HG03521 (cell line): ENCODE results near the gene CMKLR1.
A peak's percentile ranks its signal among the peaks of the same experiment; 100 is the strongest.

Experiments
- ATAC-seq: cut with Tn5 transposase; IDR thresholded peaks from one replicate; pipeline ENCODE4 v1.9.1; 2021; ENCODE audit warnings: mild to moderate bottlenecking, moderate library complexity; ENCODE audit not compliant: unreplicated experiment

Gene CMKLR1

DNA sequence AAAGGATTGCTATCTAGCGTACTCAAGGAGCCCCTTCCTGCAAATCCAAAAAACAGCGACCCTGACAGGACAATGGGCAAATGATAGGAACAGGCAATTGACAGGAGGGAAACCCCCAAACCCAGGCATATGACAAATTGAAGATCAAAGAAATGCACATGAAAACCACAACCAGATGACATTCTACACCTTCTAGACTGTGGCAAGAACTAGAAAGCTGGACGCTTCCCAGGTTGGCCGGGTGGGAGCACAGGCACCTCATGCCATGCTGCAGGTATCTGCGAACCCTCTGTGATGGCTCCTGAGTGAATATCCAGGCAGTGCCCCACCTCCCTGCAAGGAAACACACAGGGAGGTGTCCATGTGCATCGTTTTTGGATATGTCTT, 37.1 kb downstream of the CMKLR1 start:
- ATAC-seq: no peak

DNA sequence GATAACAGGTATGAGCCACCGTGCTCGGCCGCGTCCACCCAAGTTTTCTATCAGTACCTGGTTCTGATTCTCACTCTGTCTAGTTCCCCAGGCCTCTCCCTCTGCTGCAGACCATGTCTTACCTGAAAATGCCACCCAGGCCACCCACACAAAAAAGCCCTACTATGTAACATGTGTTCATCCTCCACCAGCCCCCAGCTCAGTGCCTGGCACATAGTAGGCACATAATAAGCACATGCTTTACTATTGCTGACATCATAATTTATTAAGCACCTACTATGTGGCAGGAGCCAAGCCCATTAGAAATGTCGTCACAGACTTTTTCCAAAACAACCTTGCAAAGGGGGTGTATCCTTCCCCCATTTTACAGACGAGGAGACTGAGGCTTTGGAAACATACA, 37.8 kb downstream of the CMKLR1 start:
- ATAC-seq: no peak

DNA sequence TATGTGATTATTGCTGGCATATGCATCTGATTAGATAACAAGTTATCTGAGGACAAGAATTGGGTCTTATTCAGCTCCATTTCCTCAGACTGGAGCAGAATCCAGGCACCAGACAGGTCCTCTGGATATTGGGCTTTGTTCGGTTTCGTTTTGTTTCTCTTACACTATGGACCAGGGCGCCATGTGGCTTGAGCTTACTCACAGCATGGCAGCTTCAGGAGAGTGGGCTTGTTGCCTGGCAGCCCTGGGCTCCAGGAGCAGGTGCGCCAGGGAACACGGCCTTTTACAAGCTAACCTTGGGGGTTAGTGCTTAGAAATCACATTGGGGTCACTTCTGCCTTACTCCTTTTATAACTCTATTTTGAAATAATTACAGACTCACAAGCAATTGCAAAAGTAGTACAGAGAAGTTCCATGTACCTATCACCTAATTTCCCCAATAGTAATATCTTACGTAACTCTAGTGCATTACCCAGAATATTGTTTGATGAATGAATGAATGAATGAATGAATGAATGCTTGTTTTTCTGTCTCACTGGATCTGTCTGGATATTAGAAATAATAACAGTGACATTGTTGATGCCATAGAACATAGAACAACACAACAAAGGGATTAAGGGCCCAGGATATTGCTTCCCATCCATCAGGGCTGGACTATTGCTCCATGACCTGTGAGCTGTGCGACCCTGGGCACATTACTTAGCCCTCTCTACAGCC, 39.0 kb downstream of the CMKLR1 start:
- no peak for ATAC-seq

- no peak for ATAC-seq
These were observed 39.6 kb downstream of the CMKLR1 start for GRCh38 chr12:108299516-108299915.

DNA sequence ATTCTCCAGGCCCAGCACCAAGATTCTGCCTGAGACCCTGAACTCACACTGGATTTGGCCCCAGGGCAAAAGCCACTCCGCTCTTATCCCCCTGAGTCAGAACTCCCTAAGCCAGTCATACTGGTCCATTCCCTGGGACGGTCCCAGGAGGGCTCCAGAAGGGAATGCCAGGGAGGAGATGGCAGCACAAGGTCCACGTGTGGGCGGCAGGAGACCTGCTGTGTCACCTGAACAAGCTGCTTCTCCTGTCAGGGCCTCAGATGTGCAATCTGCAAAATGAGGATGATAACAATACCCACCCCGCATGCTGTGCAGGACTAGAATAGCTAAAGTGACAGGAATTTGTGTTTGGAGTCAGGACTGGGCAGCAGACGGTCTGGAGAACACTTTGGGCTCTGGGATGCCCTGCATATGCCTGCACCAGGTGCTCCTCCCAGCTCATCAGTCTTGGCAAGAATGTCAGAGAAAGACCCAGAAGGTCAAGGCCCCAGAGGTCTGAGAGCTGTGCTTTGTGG, 40.3 kb downstream of the CMKLR1 start:
- ATAC-seq: no peak

DNA sequence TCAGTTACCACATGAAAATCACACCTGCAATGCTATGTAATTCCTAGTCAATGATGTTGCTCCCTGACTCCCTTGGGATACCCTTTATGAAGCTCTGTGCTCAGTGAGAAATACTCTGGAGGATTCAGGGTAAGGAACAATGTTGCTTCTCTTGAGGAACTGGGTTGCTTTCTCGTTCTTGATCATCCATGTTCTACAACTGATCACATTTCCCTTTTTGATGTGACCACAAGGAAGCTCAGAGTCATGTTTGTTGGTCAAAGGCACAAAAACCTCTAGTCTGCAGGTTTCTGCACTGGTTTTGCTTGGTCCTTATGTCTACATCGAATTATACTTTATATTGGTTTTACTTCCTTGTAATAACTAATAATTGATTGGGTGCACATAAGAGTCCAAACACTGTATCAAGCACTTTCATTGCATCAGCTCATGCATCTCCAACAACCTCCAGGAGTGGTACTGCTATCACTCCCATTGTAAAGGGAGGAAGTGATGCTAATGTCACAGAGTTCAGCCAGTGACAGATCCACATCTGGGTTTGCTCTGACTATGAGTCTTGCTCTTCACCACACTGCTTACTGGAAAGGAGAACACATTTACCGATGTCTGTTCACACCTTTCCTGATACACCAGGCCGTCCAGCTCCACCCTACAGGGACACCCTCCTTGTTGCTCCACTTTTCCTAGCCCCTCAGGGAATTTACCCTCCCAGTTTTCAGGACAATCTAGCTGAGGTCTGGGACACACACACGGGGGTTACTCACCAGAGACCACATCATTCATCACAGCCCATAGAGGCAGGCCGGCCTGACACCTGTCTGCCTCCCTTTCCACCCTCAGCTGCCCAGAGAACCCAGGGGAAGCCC, 41.0 kb downstream of the CMKLR1 start:
- ATAC-seq: peak; percentile 50

DNA sequence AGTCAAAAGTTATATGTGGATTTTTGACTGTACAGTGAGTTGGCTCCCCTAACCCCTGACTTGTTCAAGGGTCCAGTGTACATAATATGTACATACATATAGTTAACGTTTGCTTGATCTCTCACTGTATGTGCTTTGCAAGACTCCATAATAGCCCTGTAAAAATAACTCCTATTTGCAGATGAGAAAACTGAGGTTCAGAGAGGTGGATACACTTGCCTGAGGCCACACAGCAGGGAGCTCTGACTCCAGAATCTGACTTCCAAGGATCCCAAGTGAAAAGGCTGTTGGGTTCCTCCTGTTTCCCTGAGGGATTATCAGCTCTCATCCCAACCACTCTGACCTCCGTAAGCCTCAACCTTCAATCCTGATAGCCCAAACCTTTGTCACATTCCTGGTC, 41.7 kb downstream of the CMKLR1 start:
- no peak for ATAC-seq

DNA sequence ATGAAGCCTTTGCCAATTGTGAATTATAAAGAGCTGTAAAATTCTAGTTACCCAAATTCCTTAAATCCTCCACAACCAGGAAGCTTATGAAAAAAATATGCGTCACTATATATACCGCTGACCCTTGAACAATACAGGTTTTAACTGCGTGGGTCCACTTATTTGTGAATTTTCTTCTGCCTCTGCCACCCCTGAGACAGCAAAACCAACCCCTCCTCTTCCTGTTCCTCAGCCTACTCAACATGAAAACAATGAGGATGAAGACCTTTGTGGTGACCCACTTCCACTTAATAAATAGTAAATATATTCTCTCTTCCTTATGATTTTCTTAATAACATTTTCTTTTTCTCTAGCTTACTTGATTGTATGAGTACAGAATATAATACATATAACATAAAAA, 42.2 kb downstream of the CMKLR1 start:
- ATAC-seq: no peak

GRCh38 chr12:108295641-108296040, 43.5 kb downstream of the CMKLR1 start:
- ATAC-seq: no peak

DNA sequence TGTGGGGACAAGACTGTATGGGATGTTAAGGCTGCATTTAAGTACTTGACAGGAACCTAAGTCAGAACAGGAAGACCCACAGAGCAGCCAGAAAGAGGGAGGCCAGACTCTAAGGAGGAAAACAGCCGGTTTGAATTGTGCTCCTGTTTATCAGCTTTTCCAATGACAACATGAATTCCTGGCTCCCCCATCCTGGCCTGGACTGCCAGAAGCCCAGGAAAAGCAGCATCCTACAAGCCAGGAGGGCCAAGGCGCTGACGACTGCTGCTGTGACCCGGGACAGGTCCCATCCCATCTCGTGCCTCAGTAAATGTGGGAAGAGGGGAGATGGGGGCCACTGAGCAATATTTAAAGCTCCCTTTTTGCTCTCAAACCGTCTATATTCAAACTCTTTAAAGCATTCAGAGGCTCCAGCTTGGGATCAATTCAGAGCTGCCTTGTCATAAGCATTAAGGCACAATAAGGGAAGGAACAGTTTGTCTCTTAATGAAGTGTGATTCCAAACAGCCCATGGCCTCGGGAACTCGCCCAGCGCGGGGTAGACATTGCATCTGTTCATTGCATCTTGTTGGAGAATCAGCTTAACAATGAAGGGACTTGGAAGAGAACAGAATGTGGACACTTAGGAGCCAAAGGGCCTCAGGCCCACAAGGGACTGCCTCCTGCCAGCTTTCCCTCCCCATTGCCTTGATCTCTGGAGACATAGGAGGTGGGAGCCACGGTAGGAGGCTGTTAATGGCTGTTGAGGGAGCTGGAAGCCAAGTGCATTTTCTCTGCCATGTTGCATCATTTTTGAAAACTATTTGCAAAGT, 49.6 kb downstream of the CMKLR1 start:
- no peak for ATAC-seq

GRCh38 chr12:108287227-108287626, 51.9 kb downstream of the CMKLR1 start:
- no peak for ATAC-seq

- ATAC-seq: no peak
These were observed 54.1 kb downstream of the CMKLR1 start for GRCh38 chr12:108285016-108285415.

DNA sequence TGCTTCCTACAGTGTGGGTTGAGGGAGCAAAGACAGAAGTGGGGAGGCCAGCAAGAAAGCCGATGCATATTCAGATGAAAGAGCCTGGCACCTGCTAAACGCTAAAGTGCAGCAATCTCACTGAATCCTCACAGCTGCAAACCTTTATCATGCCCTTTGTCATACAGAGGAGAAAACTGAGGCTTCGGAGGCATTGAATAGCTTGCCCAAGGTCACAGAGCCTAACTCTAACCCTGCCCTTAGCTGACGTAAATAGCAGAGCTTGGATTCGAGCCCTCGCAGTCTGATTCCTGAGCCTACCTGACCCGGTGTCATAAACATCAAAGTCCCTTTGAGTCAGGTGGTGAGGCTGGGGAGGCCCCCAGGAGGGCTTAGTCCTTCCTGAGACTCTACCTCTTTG, 54.9 kb downstream of the CMKLR1 start:
- ATAC-seq: no peak

DNA sequence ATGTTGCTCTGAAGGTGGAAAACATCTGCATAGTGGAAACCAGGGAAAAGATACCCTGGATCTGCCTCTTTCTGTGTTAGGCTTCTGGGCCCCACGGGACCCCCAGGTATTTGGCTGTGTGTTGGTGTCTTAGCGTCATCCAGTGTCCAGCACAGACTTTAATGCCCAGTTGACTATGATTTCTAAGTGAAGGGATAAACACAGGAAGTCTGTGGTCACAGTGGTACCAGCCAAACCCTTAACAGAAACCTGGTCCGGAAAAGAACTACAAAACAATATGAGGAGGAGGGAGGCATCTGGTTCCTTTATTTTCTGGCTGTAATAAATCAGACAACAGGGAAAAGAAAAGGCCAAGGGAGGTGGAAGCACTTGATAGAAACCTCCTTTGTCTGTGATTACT, 56.4 kb downstream of the CMKLR1 start:
- no peak for ATAC-seq

GRCh38 chr12:108282160-108282559, 57.0 kb downstream of the CMKLR1 start:
- ATAC-seq: no peak

- ATAC-seq: no peak
These were observed 61.5 kb downstream of the CMKLR1 start for GRCh38 chr12:108277613-108278012.

GRCh38 chr12:108273217-108273616, 65.9 kb downstream of the CMKLR1 start:
- no peak for ATAC-seq

GRCh38 chr12:108271951-108272872, 66.9 kb downstream of the CMKLR1 start:
- no peak for ATAC-seq

GRCh38 chr12:108270849-108271143, 68.3 kb downstream of the CMKLR1 start:
- no peak for ATAC-seq

DNA sequence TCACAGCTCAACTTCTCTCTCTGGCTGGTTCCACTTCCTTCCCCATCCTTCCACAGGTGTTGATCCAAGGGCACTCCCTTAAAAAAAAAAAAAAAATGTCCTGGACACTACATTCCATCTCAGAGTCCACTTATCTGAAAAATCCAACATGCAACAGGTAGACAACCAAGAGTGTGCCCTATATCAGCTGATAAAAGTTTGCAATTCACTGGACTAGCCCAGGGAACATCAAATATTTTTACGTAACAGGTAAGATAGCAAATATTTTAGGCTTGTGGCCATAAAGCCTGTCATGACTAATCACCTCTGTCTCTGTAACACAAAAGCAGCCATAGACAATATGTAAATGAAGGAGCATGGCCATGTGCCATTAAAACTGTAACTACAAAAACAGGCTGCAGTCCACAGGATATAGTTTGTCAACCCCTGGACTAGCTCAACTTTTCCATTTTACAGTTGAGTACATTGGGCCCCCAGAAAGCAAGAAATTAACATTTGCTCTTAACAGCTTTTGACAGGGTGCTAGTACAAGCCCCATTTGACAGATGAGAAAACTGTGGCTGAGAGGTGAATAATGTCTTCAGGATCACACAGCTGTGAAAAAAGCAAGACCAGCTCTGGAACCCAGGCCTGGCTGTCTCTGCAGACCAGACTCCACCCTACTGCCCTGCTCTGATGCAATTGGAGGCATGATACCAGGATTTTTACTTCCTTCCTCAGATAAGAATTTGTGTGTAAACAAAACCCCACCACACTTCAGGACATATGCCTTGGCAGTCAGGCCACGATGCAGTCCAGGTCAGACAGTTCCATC, 68.9 kb downstream of the CMKLR1 start:
- no peak for ATAC-seq
